NCI-H2107 treated with DMSO at 0.1 percent for 48 hours (cell line): ENCODE measurements around the gene RELN.
"Not testable (repeated sequence)": the region's sequence is repeated elsewhere in the genome, so short reads cannot be mapped to it uniquely, and the experiment has no call there.

Experiments used
- DNase-seq: peaks from one replicate; lab custom pipeline; 2025; ENCODE audit not compliant: unreplicated experiment; lab: John Stamatoyannopoulos, UW

Gene RELN

GRCh38 chr7:103947026-103947655 lies 42.3 kb downstream of the RELN start:
- no peak for DNase-seq

GRCh38 chr7:103944230-103944900 lies 45.1 kb downstream of the RELN start:
- no peak for DNase-seq

GRCh38 chr7:103941976-103942375 lies 47.5 kb downstream of the RELN start:
- no peak for DNase-seq

- DNase-seq, result no peak
Observed at GRCh38 chr7:103940382-103941268, 48.8 kb downstream of the RELN start.

- DNase-seq, result no peak
Observed at GRCh38 chr7:103937680-103938079, 51.8 kb downstream of the RELN start.

GRCh38 chr7:103936558-103936957 lies 52.9 kb downstream of the RELN start:
- DNase-seq, result no peak

- no peak for DNase-seq
Observed at GRCh38 chr7:103934508-103934907, 55.0 kb downstream of the RELN start.

- DNase-seq, result no peak
Observed at GRCh38 chr7:103932389-103932788, 57.1 kb downstream of the RELN start.

- DNase-seq, result peak; percentile 45
Observed at GRCh38 chr7:103929901-103930311, 59.6 kb downstream of the RELN start.

- DNase-seq, result no peak
Observed at GRCh38 chr7:103928581-103928980, 60.9 kb downstream of the RELN start.

GRCh38 chr7:103924184-103924583 lies 65.3 kb downstream of the RELN start:
- no peak for DNase-seq

- DNase-seq, result no peak
Observed at GRCh38 chr7:103922407-103922806, 67.1 kb downstream of the RELN start.

- DNase-seq, result no peak
Observed at GRCh38 chr7:103921692-103922091, 67.8 kb downstream of the RELN start.

- no peak for DNase-seq
Observed at GRCh38 chr7:103919272-103919868, 70.1 kb downstream of the RELN start.

GRCh38 chr7:103918631-103919271 lies 70.7 kb downstream of the RELN start:
- no peak for DNase-seq

GRCh38 chr7:103915680-103916357 lies 73.6 kb downstream of the RELN start:
- DNase-seq, result no peak

GRCh38 chr7:103914147-103914899 lies 75.1 kb downstream of the RELN start:
- DNase-seq, result no peak

- no peak for DNase-seq
Observed at GRCh38 chr7:103912891-103913605, 76.4 kb downstream of the RELN start.

GRCh38 chr7:103911015-103911414 lies 78.4 kb downstream of the RELN start:
- not testable (repeated sequence) for DNase-seq
